B cell (primary cell): ENCODE data around the gene ACAD10. TPM values are rescaled to one million over a fixed set of nuclear protein-coding genes. Genes with fewer than 3 reads are reported as not detected.

Experiments used
- ATAC-seq: fragments of 200-7000 bp; cut with Tn5 transposase; one replicate; pipeline ENCODE4 v1.10.0; 2021; ENCODE audit warnings: low read depth, mild to moderate bottlenecking, moderate number of reproducible peaks, moderate library complexity
- CTCF ChIA-PET: fragments of 350-600 bp; sonication (Branson Sonifier 250); formaldehyde crosslinking; loops from one replicate; lab custom pipeline; 2021; ENCODE audit warnings: antibody characterized with exemption, inconsistent platforms; lab: Charles Lee
- POLR2A ChIA-PET: fragments of 350-600 bp; sonication (Branson Sonifier 250); formaldehyde crosslinking; loops from one replicate; lab custom pipeline; 2021; ENCODE audit warnings: antibody characterized with exemption; lab: Charles Lee
- DNase-seq: peaks from one replicate; pipeline ENCODE4 v3.0.0; 2013
- H2AFZ ChIP-seq: 2 replicates; pipeline ENCODE4 v1.6.1; 2012; ENCODE audit warnings: mild to moderate bottlenecking, low read depth, low read length; ENCODE audit not compliant: insufficient read depth, poor library complexity, severe bottlenecking
- H3K27ac ChIP-seq, 2 donors: 1 replicate in 1 of 2; 2 replicates in 1 of 2; pipeline ENCODE4 v1.5.1; 2012 to 2013; ENCODE audit warnings: low read length in 2 of 2, mild to moderate bottlenecking in 2 of 2, moderate library complexity in 1 of 2
- H3K27me3 ChIP-seq, 4 experiments: fragments of 200-600 bp in 1 of 4; sonication (generic) in 1 of 4; replicated peaks in 1 of 4; 1 replicate in 2 of 4; 2 replicates in 2 of 4; pipeline versions ENCODE4 v1.6.1 to v1.7.0; 2013 to 2016; ENCODE audit warnings: low read length in 3 of 4, mild to moderate bottlenecking in 2 of 4, mixed read lengths in 1 of 4, moderate library complexity in 1 of 4; ENCODE audit not compliant: insufficient read depth in 4 of 4, control insufficient read depth in 3 of 4; ENCODE audit errors: control extremely low read depth in 1 of 4
- H3K36me3 ChIP-seq, 2 experiments: replicated peaks in 1 of 2; 1 replicate in 1 of 2; 2 replicates in 1 of 2; pipeline versions ENCODE4 v1.6.1 to v1.7.1; 2013; ENCODE audit warnings: low read length in 1 of 2; ENCODE audit not compliant: insufficient read depth in 2 of 2, control insufficient read depth in 1 of 2; ENCODE audit errors: control extremely low read depth in 1 of 2, extremely low read depth in 1 of 2
- H3K4me1 ChIP-seq, 2 donors: fragments of 200-600 bp in 1 of 2; sonication (generic) in 1 of 2; 1 replicate in 1 of 2; 2 replicates in 1 of 2; pipeline versions ENCODE4 v1.5.1 to v1.6.1; 2013 to 2017; ENCODE audit warnings: low read length in 2 of 2; ENCODE audit not compliant: control insufficient read depth in 2 of 2, insufficient read depth in 2 of 2
- H3K4me2 ChIP-seq: replicated peaks from 2 replicates; pipeline ENCODE3; 2012; ENCODE audit warnings: mild to moderate bottlenecking, low read depth, low read length; ENCODE audit not compliant: poor library complexity, severe bottlenecking
- H3K4me3 ChIP-seq, 5 experiments: fragments of 200-600 bp in 1 of 5; sonication (generic) in 1 of 5; 1 replicate in 3 of 5; 2 replicates in 2 of 5; pipeline versions ENCODE4 v1.5.1 to v1.7.0; 2011 to 2016; ENCODE audit warnings: low read length in 4 of 5, mild to moderate bottlenecking in 4 of 5, low read depth in 2 of 5, control low read depth in 1 of 5, moderate library complexity in 1 of 5; ENCODE audit not compliant: insufficient read depth in 1 of 5; ENCODE audit errors: control extremely low read depth in 1 of 5, extremely low read depth in 1 of 5
- H3K79me2 ChIP-seq: fragments of 200-600 bp; sonication (generic); one replicate; pipeline ENCODE4 v1.6.0; 2016; ENCODE audit warnings: low read length; ENCODE audit not compliant: control insufficient read depth, insufficient read depth
- H3K9ac ChIP-seq: fragments of 200-600 bp; sonication (generic); 2 replicates; pipeline ENCODE4 v1.6.1; 2017; ENCODE audit warnings: mild to moderate bottlenecking, low read length, moderate library complexity
- H3K9me3 ChIP-seq, 3 donors: one replicate each; pipeline versions ENCODE4 v1.6.1 to v1.7.1; 2013; ENCODE audit warnings: low read length in 2 of 3; ENCODE audit not compliant: control insufficient read depth in 2 of 3, insufficient read depth in 1 of 3; ENCODE audit errors: control extremely low read depth in 1 of 3
- H4K20me1 ChIP-seq: 2 replicates; pipeline ENCODE4 v1.6.0; 2012; ENCODE audit warnings: mild to moderate bottlenecking, low read length; ENCODE audit not compliant: insufficient read depth, control insufficient read depth, poor library complexity, severe bottlenecking
- H3K27ac Mint-ChIP-seq: one replicate; pipeline ENCODE4 v1.8.0; 2021; ENCODE audit warnings: mixed read lengths
- H3K27me3 Mint-ChIP-seq: one replicate; pipeline ENCODE4 v1.8.0; 2021; ENCODE audit warnings: mixed read lengths
- H3K4me1 Mint-ChIP-seq: one replicate; pipeline ENCODE4 v1.8.0; 2021; ENCODE audit warnings: mixed read lengths
- H3K4me3 Mint-ChIP-seq: one replicate; pipeline ENCODE4 v1.8.0; 2021; ENCODE audit warnings: mixed read lengths
- H3K9me3 Mint-ChIP-seq: one replicate; pipeline ENCODE4 v1.8.0; 2022; ENCODE audit warnings: mixed read lengths; ENCODE audit not compliant: insufficient read depth
- EZH2 ChIP-seq: IDR thresholded peaks from 2 replicates; pipeline ENCODE4 v1.6.1; 2012; ENCODE audit warnings: borderline replicate concordance, low read depth, mild to moderate bottlenecking, moderate library complexity, low read length; ENCODE audit not compliant: insufficient read depth, poor library complexity, severe bottlenecking
- WGBS: methylation state at CpG from one replicate; pipeline ENCODE4 v1.1.5; 2013; ENCODE audit warnings: missing lambda C conversion rate; ENCODE audit not compliant: insufficient coverage; 5-methylcytosine and 5-hydroxymethylcytosine counted together
- intact Hi-C: fragments of 100-400 bp; cut with micrococcal nuclease; formaldehyde crosslinking; loops from one replicate; pipeline ENCODE4 v1.10.0; 2022
- polyA plus RNA-seq: library from polyadenylated mRNA; depleted of rRNA; stranded (reverse); fragments of >200 nt; gene quantifications from 2 replicates; pipeline ENCODE4 v1.2.3, GENCODE V29; 2012
- total RNA-seq, 2 donors: library from RNA; stranded (reverse); fragments of 120-200 nt in 1 of 2; gene quantifications; 1 replicate in 1 of 2; 2 replicates in 1 of 2; pipeline versions ENCODE4 v1.2.3 to v1.2.4, GENCODE V29; 2013 to 2022
- TF ChIP-seq, protein P1 (sequence below): fragments of 200-600 bp; IDR thresholded peaks from one replicate; pipeline ENCODE4 v1.8.0; 2022; ENCODE audit warnings: antibody characterized with exemption, mild to moderate bottlenecking

Gene ACAD10
- total and polyA plus RNA-seq, 2 donors (not counting 1 experiment from before 2014, with no cell fraction given), result 38.1 to 48.6 TPM

DNA sequence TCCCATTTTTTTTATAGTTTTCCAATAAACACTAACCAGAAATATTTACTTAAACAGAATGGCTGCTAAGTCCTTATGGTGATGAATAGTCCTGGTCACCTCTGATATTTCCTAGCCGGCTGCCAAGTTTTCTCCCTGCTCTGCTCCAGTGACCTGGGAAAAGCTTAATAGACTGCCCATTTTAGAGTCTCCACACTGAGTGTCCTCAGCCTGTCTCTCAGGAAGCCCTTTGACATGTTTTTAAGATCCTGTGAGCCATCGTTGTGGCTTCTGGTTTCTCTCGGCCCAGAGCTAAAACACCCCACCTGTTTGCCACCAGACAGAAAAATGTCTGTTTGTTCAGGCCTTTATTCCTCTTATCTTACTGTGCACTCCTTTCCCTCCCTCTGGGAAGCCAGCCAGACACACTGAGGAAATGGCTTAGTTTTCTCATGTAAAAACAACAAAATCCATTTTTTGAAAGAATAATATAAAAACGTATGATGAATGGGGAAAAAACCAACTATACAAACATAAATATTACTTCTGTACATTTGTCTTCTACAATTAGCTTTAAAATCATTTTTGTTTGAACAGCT, 55.5 kb downstream of the ACAD10 start:
- Mint-ChIP-seq H3K27ac (no peak overlapping the region), H3K4me1 (no peaks in the 10 kb centered on the region), H3K4me3 (no peak overlapping the region), H3K9me3 (no peaks in the 10 kb centered on the region), H3K27me3 (no peaks in the 10 kb centered on the region)
- Histone ChIP-seq H3K4me1 (no peaks in the 10 kb centered on the region), H3K27me3 (no peaks in the 10 kb centered on the region), H3K36me3 (peaks cover 4 to 36% of the 10 kb centered on the region in 2 experiments), H4K20me1 (no peaks in the 10 kb centered on the region), H3K27ac (no peak overlapping the region), H3K9me3 (no peaks in the 10 kb centered on the region), H3K9ac (no peak overlapping the region), H3K4me3 (no peak overlapping the region), H3K79me2 (no peaks in the 10 kb centered on the region), H3K4me2 (no peak overlapping the region), H2AFZ (no peak overlapping the region)
- DNase-seq, result no peak
- ChIA-PET POLR2A (no interaction called here), CTCF (interaction anchor here (0.9 kb wide), 1 partner anchor 72 kb away, joined by 4 read pairs; no protein-coding TSS in a partner anchor)
- intact Hi-C loops, result no loop called here
- no peak for ATAC-seq
- TF ChIP-seq, protein P1, sequence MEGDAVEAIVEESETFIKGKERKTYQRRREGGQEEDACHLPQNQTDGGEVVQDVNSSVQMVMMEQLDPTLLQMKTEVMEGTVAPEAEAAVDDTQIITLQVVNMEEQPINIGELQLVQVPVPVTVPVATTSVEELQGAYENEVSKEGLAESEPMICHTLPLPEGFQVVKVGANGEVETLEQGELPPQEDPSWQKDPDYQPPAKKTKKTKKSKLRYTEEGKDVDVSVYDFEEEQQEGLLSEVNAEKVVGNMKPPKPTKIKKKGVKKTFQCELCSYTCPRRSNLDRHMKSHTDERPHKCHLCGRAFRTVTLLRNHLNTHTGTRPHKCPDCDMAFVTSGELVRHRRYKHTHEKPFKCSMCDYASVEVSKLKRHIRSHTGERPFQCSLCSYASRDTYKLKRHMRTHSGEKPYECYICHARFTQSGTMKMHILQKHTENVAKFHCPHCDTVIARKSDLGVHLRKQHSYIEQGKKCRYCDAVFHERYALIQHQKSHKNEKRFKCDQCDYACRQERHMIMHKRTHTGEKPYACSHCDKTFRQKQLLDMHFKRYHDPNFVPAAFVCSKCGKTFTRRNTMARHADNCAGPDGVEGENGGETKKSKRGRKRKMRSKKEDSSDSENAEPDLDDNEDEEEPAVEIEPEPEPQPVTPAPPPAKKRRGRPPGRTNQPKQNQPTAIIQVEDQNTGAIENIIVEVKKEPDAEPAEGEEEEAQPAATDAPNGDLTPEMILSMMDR, result no peak
- no peak for TF ChIP-seq EZH2
- WGBS, result 42% methylated on average over 3 of the region's 4 CpGs

DNA sequence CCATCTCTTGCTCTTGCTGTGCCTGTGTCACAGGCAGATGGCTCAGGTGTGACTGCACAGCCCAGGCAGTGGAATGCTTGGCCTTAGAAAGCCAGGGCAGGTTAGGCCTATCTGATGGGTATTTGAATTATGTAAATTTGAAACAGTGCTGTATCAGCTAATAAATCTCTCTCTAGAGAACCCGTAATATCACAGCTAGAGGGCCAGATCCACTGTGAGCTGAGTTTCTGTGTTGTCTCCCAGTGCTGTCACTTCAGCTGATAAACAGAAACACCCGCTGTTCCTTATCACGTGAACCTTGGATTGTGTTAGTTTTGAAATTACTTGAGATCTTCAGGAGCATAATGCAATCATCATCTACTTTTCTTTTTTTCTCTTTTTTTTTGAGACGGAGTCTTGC, 59.4 kb downstream of the ACAD10 start:
- no peak overlapping the region for H2AFZ ChIP-seq

More for the DNA sequence above, 59.4 kb downstream of the ACAD10 start:
- no peaks in the 10 kb centered on the region for H3K4me1 ChIP-seq
- H3K9ac ChIP-seq, result no peak overlapping the region
- Mint-ChIP-seq H3K27me3 (no peaks in the 10 kb centered on the region), H3K4me1 (no peaks in the 10 kb centered on the region), H3K9me3 (no peaks in the 10 kb centered on the region), H3K27ac (no peak overlapping the region), H3K4me3 (no peak overlapping the region)
- intact Hi-C loops, result no loop called here
- DNase-seq, result no peak
- TF ChIP-seq, protein P1, result no peak
- no peak for TF ChIP-seq EZH2
- WGBS, result no CpG with 5 or more reads among the region's 4 CpGs
- H3K27ac ChIP-seq, result no peak overlapping the region
- no peak overlapping the region for H3K4me3 ChIP-seq
- no peak for ATAC-seq
- no peaks in the 10 kb centered on the region for H4K20me1 ChIP-seq
- POLR2A ChIA-PET, result no interaction called here
- no peaks in the 10 kb centered on the region for H3K27me3 ChIP-seq
- H3K4me2 ChIP-seq, result no peak overlapping the region
- peaks cover 0 to 41% of the 10 kb centered on the region in 2 experiments for H3K36me3 ChIP-seq
- no peaks in the 10 kb centered on the region for H3K79me2 ChIP-seq
- CTCF ChIA-PET, result interaction anchor here (0.6 to 1.9 kb wide), 8 partner anchors 8 to 69 kb away, joined by 3 to 13 read pairs (median 4); no protein-coding TSS in a partner anchor
- H3K9me3 ChIP-seq, result no peaks in the 10 kb centered on the region
